Measurements from ENCODE around the gene INPP4B.

The INPP4B gene

GRCh38 chr4:141999446-142000143, 846.5 kb downstream of the INPP4B start:
- DNase-seq (ENCODE audit: low spot score): no peak

- DNase-seq (ENCODE audit: low spot score): no peak
These were observed 851.0 kb downstream of the INPP4B start for GRCh38 chr4:141995056-141995455.

GRCh38 chr4:141977433-141977832, 868.7 kb downstream of the INPP4B start:
- no peak for DNase-seq (ENCODE audit: low spot score)

Data from left forelimb (tissue), 1 donor.